ENCODE data around the gene RSU1.

GRCh38 chr10:16612115-16612980, 204.9 kb downstream of the RSU1 start:
- TF ChIP-seq CTCF (IDR thresholded peaks at IDR 0.05; ENCODE audit: low read depth, low read length) (no peak), EZH2phosphoT487 (IDR thresholded peaks at IDR 0.05; ENCODE audit: low read depth) (no peak)
